ENCODE results near the gene CCR9.

- no peak for TF ChIP-seq CTCF (IDR thresholded peaks at IDR 0.05)
- no peak for TF ChIP-seq POLR2A (IDR thresholded peaks at IDR 0.05)
These were observed 61.0 kb downstream of the CCR9 start for GRCh38 chr3:45947361-45947760.

Data from testis (tissue), 2 donors.